Caco-2 (cell line): ENCODE data around the gene SHISAL2A. TPM values are rescaled to one million over a fixed set of nuclear protein-coding genes. Genes with fewer than 3 reads are reported as not detected.

Experiments used
- BruUV-seq: library from RNA; stranded (reverse); fragments of 400-500 nt; replicated peaks from 2 replicates; lab custom pipeline; 2021; lab: Mats Ljungman, UMichigan
- CTCF ChIA-PET: fragments of 300-600 bp; sonication (Branson Sonifier 250); formaldehyde crosslinking; loops from one replicate; lab custom pipeline; 2022; ENCODE audit warnings: antibody characterized with exemption; lab: Charles Lee
- POLR2A ChIA-PET: fragments of 300-600 bp; sonication (Branson Sonifier 250); formaldehyde crosslinking; loops from one replicate; lab custom pipeline; 2022; ENCODE audit warnings: antibody characterized with exemption; lab: Charles Lee
- DNase-seq, 2 experiments: peaks; one replicate each; pipeline versions ENCODE4 v3.0.0 to v3.0.0-alpha.2; 2020 to 2022
- H3K27me3 ChIP-seq: replicated peaks from 2 replicates; pipeline ENCODE4 v1.6.0; 2011; ENCODE audit warnings: low read length; ENCODE audit not compliant: control insufficient read depth, insufficient read depth
- H3K36me3 ChIP-seq: 2 replicates; pipeline ENCODE4 v1.5.1; 2011; ENCODE audit warnings: low read length; ENCODE audit not compliant: control insufficient read depth, insufficient read depth
- H3K4me1 ChIP-seq: fragments of 250-450 bp; sonication (Bioruptor Pico); 2 replicates; pipeline ENCODE4 v1.5.1; 2020; ENCODE audit warnings: mild to moderate bottlenecking
- H3K4me3 ChIP-seq: 2 replicates; pipeline ENCODE4 v1.5.1; 2011; ENCODE audit warnings: low read depth, mild to moderate bottlenecking, control low read depth, low read length
- H3K9me3 ChIP-seq: fragments of 250-450 bp; sonication (Bioruptor Pico); 2 replicates; pipeline ENCODE4 v1.5.1; 2020; ENCODE audit warnings: mild to moderate bottlenecking, moderate library complexity
- H3K27ac Mint-ChIP-seq: one replicate; pipeline ENCODE4 v1.8.0; 2022; ENCODE audit warnings: mixed read lengths; ENCODE audit not compliant: unreplicated experiment
- H3K27me3 Mint-ChIP-seq: one replicate; pipeline ENCODE4 v1.8.0; 2022; ENCODE audit warnings: mixed read lengths; ENCODE audit not compliant: insufficient read depth, unreplicated experiment
- H3K36me3 Mint-ChIP-seq: one replicate; pipeline ENCODE4 v1.8.0; 2022; ENCODE audit warnings: mild to moderate bottlenecking, mixed read lengths; ENCODE audit not compliant: insufficient read depth, unreplicated experiment
- H3K4me1 Mint-ChIP-seq: one replicate; pipeline ENCODE4 v1.8.0; 2022; ENCODE audit warnings: low read depth, mixed read lengths; ENCODE audit not compliant: unreplicated experiment
- H3K4me3 Mint-ChIP-seq: one replicate; pipeline ENCODE4 v1.8.0; 2022; ENCODE audit warnings: mild to moderate bottlenecking, moderate library complexity, mixed read lengths; ENCODE audit not compliant: unreplicated experiment
- H3K9me3 Mint-ChIP-seq: one replicate; pipeline ENCODE4 v1.8.0; 2022; ENCODE audit warnings: mixed read lengths; ENCODE audit not compliant: unreplicated experiment
- CTCF ChIP-seq, 2 experiments: fragments of 200-600 bp in 1 of 2; IDR thresholded peaks; 1 replicate in 1 of 2; 2 replicates in 1 of 2; pipeline versions ENCODE4 v1.5.1 to v1.8.0; 2011 to 2022; ENCODE audit warnings: antibody characterized with exemption in 1 of 2, control low read depth in 1 of 2, inconsistent platforms in 1 of 2, low read depth in 1 of 2, low read length in 1 of 2, mild to moderate bottlenecking in 1 of 2, moderate library complexity in 1 of 2; ENCODE audit not compliant: insufficient read depth in 1 of 2, severe bottlenecking in 1 of 2, unreplicated experiment in 1 of 2
- intact Hi-C: fragments of 100-400 bp; cut with micrococcal nuclease; formaldehyde crosslinking; loops from one replicate; pipeline ENCODE4 v1.10.0; 2022; ENCODE audit not compliant: unreplicated experiment
- total RNA-seq: library from RNA; stranded (reverse); gene quantifications from 2 replicates; pipeline ENCODE4 v1.2.3, GENCODE V29; 2022

Gene SHISAL2A
- total RNA-seq, 1 experiment from 2014 or later = 3.7 TPM

GRCh38 chr1:52641307-52641706 lies 8.3 kb downstream of the SHISAL2A start:
- H3K27ac Mint-ChIP-seq = no peak overlapping the region
- TF ChIP-seq CTCF (IDR thresholded peaks at IDR 0.05; ENCODE audit: insufficient read depth in 1 of 2, low read depth in 1 of 2, low read length in 1 of 2, severe bottlenecking in 1 of 2, unreplicated experiment in 1 of 2) = no peak
- Histone ChIP-seq H3K36me3 (no peaks in the 10 kb centered on the region), H3K4me1 (no peaks in the 10 kb centered on the region), H3K4me3 (no peak overlapping the region), H3K9me3 (no peaks in the 10 kb centered on the region), H3K27me3 (no peaks in the 10 kb centered on the region)
- BruUV-seq = no TSS peak
- CTCF ChIA-PET = no interaction called here
- intact Hi-C loops = no loop called here
- no peaks in the 10 kb centered on the region for H3K27me3 Mint-ChIP-seq
- no peaks in the 10 kb centered on the region for H3K9me3 Mint-ChIP-seq
- H3K4me1 Mint-ChIP-seq = no peaks in the 10 kb centered on the region
- POLR2A ChIA-PET = no interaction called here
- H3K4me3 Mint-ChIP-seq = no peak overlapping the region
- no peaks in the 10 kb centered on the region for H3K36me3 Mint-ChIP-seq
- DNase-seq = no peak

- BruUV-seq = no TSS peak
- no peaks in the 10 kb centered on the region for H3K36me3 Mint-ChIP-seq
- no peaks in the 10 kb centered on the region for H3K4me1 Mint-ChIP-seq
- no peak for TF ChIP-seq CTCF (IDR thresholded peaks at IDR 0.05; ENCODE audit: insufficient read depth in 1 of 2, low read depth in 1 of 2, low read length in 1 of 2, severe bottlenecking in 1 of 2, unreplicated experiment in 1 of 2)
- no peaks in the 10 kb centered on the region for H3K27me3 ChIP-seq
- CTCF ChIA-PET = no interaction called here
- no peak overlapping the region for H3K27ac Mint-ChIP-seq
- POLR2A ChIA-PET = no interaction called here
- H3K4me3 ChIP-seq = no peak overlapping the region
- intact Hi-C loops = no loop called here
- no peak for DNase-seq
- H3K9me3 Mint-ChIP-seq = no peaks in the 10 kb centered on the region
- no peaks in the 10 kb centered on the region for H3K36me3 ChIP-seq
- no peaks in the 10 kb centered on the region for H3K4me1 ChIP-seq
- H3K4me3 Mint-ChIP-seq = no peak overlapping the region
- no peaks in the 10 kb centered on the region for H3K27me3 Mint-ChIP-seq
- H3K9me3 ChIP-seq = no peaks in the 10 kb centered on the region
Observed at GRCh38 chr1:52645261-52645660, 12.3 kb downstream of the SHISAL2A start.

GRCh38 chr1:52651904-52652303 lies 18.9 kb downstream of the SHISAL2A start:
- no peak overlapping the region for H3K27ac Mint-ChIP-seq
- Histone ChIP-seq H3K36me3 (no peaks in the 10 kb centered on the region), H3K4me3 (no peak overlapping the region), H3K4me1 (peaks cover 9% of the 10 kb centered on the region; the same call in 1 of the 2 replicates), H3K27me3 (no peaks in the 10 kb centered on the region), H3K9me3 (no peaks in the 10 kb centered on the region)
- ChIA-PET CTCF (no interaction called here), POLR2A (interaction anchor here (0.6 to 0.7 kb wide), 2 partner anchors 19 to 310 kb away, joined by 3 to 4 read pairs; partner anchors contain the start of gene SHISAL2A)
- no peaks in the 10 kb centered on the region for H3K36me3 Mint-ChIP-seq
- peak; percentile 23 to 44 for DNase-seq
- BruUV-seq = no TSS peak
- no peak overlapping the region for H3K4me3 Mint-ChIP-seq
- TF ChIP-seq CTCF (IDR thresholded peaks at IDR 0.05; ENCODE audit: insufficient read depth in 1 of 2, low read depth in 1 of 2, low read length in 1 of 2, severe bottlenecking in 1 of 2, unreplicated experiment in 1 of 2) = no peak
- H3K9me3 Mint-ChIP-seq = no peaks in the 10 kb centered on the region
- H3K27me3 Mint-ChIP-seq = no peaks in the 10 kb centered on the region
- intact Hi-C loops = no loop called here
- no peaks in the 10 kb centered on the region for H3K4me1 Mint-ChIP-seq
